Prostate gland (tissue), 2 donors: ENCODE measurements around the gene KIF18A.

Experiments
- POLR2A ChIP-seq: fragments of 450-650 bp; IDR thresholded peaks from one replicate; pipeline ENCODE4 v1.6.1; 2016; ENCODE audit warnings: antibody characterized with exemption, mild to moderate bottlenecking
- POLR2AphosphoS5 ChIP-seq: sonication (generic); formaldehyde crosslinking; IDR thresholded peaks from one replicate; pipeline ENCODE4 v1.6.1; 2017; ENCODE audit warnings: antibody characterized with exemption
- TF ChIP-seq, protein P1 (sequence below), 4 experiments: fragments of 200-600 bp in 2 of 4; fragments of 450-650 bp in 2 of 4; sonication (generic) in 2 of 4; IDR thresholded peaks; 1 replicate in 3 of 4; 2 replicates in 1 of 4; pipeline ENCODE4 v1.5.1; 2016 to 2019; ENCODE audit warnings: antibody characterized with exemption in 4 of 4, mild to moderate bottlenecking in 2 of 4, moderate library complexity in 2 of 4

DNA sequence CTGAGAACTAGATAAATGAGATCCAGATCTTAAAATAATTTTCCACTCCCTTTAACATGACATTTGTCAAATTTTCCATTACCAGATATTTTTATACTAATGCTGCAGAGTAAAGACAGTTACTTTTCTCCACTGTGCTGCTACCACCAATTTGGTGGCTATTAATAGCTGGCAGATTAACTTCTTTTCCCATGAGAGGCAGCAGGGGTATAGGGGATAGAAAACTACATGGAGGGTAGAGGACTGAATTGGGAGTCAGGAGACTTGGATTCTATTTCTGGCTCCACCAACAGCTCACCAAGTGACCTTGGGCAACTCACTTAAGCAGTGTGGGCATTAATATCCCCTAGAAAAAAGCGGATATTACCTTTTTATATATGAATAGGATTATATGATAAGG is 69.2 kb downstream of the KIF18A start:
- no peak for TF ChIP-seq POLR2A
- no peak for TF ChIP-seq POLR2AphosphoS5
- TF ChIP-seq, protein P1, sequence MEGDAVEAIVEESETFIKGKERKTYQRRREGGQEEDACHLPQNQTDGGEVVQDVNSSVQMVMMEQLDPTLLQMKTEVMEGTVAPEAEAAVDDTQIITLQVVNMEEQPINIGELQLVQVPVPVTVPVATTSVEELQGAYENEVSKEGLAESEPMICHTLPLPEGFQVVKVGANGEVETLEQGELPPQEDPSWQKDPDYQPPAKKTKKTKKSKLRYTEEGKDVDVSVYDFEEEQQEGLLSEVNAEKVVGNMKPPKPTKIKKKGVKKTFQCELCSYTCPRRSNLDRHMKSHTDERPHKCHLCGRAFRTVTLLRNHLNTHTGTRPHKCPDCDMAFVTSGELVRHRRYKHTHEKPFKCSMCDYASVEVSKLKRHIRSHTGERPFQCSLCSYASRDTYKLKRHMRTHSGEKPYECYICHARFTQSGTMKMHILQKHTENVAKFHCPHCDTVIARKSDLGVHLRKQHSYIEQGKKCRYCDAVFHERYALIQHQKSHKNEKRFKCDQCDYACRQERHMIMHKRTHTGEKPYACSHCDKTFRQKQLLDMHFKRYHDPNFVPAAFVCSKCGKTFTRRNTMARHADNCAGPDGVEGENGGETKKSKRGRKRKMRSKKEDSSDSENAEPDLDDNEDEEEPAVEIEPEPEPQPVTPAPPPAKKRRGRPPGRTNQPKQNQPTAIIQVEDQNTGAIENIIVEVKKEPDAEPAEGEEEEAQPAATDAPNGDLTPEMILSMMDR (IDR thresholded peaks at IDR 0.05) = no peak
